ELF-1 (cell line): ENCODE results near the gene ITK.

Experiments used
- DNase-seq: peaks from one replicate; pipeline ENCODE4 v3.0.0-alpha.2; 2016; ENCODE audit warnings: low read depth, low spot score

ITK gene

DNA sequence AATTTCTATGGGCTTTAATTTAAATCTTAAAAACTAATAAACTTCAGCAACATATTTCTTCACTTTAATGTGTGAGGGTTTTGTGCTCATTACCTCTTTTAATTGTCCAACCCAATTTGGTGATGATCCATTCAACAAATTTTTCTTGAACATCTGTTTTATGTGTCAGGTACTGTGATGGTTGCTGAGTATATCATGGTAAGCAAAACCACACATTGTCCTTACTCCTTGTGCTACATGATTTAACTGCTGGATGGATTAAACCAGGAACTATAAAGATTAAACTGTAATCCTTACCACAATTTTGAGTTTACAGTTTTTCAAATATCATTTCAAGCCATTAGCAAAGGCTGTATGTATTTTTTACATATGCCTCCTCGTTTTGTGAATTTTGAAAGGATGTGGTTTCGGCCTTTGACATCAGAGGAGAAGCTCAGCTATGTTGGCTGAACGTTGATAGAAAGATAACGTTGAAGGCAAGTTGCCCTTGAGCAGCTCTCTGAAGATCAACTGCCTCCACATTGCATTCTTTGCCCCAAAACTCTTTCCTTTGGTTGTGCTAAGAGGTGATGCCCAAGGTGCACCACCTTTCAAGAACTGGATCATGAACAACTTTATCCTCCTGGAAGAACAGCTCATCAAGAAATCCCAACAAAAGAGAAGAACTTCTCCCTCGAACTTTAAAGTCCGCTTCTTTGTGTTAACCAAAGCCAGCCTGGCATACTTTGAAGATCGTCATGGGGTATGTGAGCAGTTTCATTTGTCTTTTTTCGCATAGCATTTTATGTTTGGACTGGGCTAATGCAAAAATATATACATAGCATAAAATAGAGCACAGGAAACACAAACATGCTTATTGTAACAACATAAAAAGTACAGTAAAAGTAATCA, at the start of gene ITK:
ITK (plus strand) TSS at position 467 of the 891 bp plus-strand sequence; CDS start at position 605, 138 bp downstream.
- DNase-seq, result no peak

DNA sequence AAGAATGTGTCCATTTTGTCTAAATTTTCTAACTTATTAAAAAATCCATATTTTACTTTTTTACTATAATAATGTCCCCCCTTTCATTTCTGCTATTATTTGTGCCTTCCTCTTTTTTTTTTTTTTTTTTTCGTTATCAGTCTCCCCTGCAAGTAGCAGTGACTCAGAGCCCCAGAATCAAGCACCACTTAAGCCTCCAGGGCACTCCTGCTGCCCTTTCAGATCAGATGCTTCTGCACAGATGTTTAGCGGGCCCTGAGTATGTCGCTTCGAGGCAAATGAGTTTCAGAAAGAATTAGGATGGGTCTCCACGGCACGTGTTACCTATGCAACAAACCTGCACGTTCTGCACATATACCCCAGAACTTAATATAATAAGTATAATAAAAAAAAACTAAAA, 49.7 kb upstream of the ITK start:
- peak; percentile 62 for DNase-seq

DNA sequence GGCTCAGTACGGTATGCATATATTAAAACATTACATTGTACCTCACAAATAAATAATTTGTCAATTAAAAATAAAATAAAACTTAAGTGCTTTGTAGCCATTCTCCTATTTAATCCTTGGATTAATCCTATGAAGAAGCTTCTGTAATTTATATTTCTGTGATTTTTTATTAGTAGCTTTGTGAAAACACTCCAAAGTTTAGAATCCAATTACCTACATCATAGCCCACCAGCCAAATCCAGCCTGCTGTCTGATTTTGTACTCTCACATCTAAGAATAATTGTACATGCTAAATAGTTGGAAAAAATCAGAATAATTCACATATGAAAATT, 48.4 kb upstream of the ITK start:
- DNase-seq, result no peak

DNA sequence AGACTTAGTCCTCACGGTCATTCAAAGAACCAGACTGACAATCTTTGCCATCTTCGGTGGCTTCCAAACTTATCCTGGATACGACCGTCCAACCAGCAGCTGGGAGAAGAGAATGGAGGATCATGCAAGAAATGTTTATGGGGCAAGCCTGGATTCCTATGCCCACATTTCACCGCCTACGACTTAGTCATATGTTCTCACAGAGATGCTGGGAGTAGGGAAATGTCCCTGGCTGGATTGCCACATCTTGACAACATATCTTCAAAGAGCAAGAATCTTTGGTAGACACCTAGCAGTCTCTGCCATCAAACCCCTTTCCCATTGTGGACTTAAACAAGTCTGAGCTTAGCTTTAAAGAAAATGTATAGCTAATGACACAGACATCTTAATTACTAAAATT, 42.9 kb upstream of the ITK start:
- no peak for DNase-seq

DNA sequence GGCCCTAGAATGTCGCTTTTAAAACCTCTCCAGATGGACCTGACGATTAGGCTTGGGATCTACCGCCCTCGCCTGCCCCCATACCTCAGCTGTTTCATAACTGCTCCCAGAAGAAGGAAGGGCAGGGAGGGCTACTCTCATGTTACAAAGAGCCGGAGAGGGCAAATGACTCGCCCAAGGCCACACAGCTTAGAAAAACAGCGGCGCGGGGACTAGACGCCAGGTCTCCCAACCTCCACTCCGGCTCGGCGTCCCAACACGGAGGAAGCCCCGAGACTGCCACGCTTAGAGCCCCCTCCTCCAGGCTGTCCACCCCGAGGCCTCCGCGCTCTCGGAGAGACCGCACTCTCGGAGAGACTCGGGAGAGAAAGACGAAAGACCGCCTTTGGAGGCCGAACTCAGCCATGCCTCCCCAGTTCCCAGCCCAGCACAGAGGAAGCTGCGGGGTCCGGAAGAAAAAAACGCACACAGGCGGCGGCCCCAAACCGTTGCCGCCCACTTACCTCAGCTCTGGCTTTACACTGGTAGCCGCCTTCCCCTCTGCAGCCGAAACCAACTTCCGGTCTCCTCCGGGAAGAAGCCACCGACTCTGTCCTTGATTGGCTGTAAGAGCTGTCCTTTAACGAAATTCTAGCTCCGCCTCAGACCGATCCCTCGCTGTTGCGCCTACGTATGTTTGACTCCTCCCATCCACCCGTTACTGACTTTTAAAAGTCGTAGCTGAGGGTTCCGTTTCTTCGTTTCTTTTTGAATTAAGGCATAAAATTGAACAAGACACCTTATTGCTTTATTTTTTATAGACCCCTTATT, 38.1 kb upstream of the ITK start, which contains the start of gene MED7:
MED7 (minus strand) TSS at position 549 of the 810 bp plus-strand sequence. CDS start 3,434 bp downstream, outside the sequence.
- DNase-seq, result peak; percentile 98

DNA sequence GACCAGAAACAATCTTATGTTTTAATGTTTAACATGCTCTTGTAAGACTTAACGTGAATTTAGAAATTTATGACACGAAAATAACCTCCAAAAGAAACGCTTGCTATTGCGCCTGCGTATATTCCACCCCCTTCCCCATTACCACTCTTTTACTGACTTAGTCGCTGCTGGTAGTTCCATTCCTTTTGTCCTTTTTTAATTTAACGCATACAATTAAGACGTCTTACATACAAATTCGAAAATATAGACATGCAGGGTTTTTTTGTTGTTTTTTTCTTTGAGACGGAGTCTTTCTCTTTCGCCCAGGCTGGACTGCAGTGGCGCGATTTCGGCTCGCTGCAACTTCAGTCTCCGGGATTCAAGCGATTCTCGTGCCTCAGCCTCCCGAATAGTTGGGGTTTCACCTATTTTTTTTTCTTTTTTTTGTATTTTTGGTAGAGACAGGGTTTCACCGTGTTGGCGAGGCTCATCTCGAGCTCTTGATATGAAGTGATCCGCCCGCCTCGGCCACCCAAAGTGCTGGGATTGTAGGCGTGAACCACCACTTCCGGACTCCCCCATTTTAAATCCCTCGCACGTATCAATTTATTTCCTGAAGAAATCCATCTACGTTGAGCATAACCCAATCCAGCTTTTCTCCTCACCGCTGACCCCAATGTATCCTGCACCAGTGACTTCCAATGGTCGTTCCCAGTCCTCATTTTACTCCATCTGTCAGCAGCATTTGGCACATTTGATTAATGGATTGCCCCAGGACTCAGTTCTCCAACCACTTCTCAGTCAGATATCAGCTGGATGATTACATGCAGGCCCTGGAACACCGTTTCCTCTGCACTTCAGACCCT, 37.3 kb upstream of the ITK start:
- DNase-seq, result peak; percentile 59

DNA sequence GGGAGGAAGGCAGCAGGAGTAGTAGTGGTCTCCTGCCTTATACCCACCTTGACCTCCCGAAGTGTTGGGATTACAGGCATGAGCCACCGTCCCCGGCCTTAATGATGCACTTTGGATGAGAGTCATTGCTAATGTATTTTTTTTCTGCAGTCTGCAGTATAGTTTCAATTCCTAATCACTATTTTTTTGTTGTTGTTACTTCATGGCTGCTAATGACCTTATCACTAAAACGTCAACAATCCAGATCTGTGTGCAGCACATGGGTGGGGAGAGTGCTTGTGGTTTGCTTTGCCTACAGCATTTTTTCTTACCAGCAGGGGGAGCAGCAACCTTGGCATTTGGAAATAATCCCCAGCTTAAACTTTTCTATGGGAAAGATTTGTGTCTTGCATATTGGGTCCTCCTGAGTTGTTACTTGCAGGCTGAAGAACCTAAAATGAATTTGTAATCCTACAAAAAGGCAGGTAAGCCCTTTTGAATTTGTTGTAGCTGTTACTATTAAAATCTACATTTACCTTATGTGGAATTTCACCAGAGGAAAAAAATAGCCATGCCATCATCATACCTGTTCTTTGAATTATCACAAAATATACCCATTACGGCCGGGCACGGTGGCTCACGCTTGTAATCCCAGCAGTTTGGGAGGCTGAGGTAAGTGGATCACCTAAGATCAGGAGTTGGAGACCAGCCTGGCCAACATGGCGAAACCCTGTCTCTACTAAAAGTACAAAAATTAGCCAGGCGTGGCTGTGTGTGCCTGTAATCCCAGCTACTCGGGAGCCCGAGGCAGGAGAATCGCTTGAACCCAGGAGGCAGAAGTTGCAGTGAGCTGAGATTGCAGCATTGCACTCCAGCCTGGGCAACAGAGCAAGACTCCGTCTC, 31.7 kb upstream of the ITK start:
- peak; percentile 71 for DNase-seq

DNA sequence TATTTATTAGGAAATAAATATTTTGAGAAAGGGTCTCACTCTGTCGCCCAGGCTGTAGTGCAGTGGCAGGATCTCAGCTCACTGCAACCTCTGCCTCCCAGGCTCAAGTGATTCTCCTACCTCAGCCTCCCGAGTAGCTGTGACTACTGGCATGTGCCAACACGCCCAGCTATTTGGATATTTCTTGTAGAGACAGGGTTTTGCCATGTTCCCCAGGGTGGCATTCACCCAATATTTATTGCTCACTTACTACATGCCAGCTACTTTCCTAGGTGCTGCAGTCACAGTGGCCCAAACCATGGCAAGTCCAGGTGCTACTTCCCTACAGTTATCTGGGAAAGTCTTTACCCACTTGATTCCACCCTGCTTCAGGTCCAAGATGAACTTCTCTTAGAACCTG, 29.6 kb upstream of the ITK start:
- no peak for DNase-seq

DNA sequence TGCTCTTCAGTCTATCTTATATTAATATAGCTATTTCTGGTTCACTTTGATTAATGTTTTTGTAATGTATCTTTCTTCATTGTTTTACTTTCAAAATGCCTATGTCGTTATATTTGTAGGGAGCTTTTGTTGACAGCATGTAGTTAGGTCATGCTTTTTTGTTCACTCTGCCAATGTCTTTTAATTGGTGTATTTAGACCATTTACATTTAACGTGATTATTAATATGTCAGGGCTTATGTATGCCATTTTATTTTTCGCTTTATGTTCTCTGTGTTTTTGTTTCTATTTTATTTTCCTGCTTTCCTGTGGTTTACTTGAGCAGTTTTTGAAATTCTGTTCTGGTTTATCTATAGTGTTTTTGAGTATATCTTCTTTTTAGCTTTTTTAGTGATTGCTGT, 25.3 kb upstream of the ITK start:
- no peak for DNase-seq

DNA sequence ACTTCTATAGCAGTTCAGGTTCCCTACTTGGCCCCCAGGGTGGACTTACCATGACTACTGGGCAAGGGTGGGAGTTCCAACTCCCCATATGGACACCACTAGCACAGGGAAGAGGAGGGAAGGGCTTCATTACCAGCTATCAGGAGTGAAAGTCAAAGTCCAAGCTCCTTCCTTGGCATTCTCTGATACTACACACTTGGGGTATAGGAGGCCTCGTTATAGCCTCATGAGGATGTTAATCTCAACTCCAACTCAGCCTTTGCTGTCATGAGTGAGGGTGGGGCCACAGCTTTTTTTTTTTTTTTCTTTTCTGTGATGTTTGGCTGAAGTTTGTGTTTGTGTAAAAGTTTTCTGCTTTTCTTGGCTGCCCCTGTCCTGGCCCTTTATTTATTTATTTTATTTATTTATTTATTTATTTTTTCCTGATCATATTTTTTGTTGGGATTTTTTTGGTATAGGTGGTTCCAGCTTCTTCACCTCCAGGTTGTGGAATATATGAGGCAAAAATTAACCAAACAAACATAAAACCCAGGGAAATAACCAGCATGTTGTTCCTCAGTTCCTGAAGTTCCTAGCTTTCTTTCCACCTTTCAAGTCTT, 23.2 kb upstream of the ITK start:
- no peak for DNase-seq

DNA sequence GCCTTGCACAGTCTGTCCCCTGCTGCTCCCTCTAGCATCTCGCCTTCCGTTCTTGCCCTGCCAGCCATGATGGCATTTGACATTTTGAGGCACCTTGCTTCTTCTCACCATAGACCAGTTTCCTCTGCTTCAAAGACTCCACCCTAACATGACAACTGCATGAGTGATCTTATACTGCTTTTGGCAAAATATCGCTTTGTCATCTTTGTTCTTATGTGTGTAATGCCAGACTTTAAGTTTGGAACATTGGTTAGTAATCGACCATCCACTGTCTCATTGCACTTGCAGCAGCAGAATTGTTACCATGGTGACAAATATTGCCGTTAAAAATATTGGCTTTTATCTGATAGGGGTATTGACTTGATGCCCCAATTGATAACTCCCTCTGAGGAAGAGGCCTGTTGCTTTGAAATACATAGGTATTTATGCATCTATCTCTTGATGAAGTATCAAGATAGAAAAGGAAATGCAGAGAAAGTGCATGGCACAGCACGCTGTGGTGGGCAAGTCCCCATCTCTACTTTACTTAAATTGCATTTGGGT, 21.4 kb upstream of the ITK start:
- DNase-seq, result no peak

DNA sequence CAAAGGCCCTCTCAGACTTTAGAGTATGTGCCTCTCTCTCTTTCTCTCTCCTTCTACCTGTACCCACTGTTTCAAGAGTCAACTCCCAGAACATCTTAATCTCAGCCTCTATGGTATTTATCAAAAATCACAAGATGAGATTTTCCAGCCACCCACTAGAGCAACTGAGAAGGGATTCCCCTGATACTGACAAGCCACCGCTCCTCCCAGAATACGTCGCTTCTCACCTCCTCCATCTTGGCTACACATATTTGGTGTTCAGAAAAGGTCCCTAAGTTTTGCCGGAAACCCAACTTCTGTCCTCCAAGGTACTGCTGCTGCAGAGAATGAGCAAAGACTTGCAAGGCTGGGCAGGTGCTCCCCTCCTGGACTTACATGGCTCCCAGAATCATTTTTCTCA, 20.6 kb upstream of the ITK start:
- no peak for DNase-seq

DNA sequence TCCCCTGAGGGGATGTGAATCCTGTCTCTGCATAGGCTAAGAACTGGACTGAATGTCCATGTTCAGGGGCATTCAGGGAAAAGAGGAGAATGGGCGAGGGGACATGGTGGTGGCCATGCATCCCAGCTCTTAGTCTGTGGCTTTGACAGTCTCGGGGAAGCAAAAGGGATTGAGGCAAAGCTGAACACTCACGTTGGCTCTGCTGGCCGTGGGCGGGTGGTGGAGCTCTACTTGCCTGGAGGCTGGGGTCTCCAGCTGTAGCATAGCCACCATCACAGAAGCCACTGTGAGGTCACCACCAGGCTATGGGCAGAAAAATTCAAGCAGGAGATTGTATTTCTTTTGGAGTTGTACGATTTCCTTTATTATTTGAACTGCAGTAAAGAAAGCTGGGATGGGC, 18.6 kb upstream of the ITK start:
- DNase-seq, result no peak

DNA sequence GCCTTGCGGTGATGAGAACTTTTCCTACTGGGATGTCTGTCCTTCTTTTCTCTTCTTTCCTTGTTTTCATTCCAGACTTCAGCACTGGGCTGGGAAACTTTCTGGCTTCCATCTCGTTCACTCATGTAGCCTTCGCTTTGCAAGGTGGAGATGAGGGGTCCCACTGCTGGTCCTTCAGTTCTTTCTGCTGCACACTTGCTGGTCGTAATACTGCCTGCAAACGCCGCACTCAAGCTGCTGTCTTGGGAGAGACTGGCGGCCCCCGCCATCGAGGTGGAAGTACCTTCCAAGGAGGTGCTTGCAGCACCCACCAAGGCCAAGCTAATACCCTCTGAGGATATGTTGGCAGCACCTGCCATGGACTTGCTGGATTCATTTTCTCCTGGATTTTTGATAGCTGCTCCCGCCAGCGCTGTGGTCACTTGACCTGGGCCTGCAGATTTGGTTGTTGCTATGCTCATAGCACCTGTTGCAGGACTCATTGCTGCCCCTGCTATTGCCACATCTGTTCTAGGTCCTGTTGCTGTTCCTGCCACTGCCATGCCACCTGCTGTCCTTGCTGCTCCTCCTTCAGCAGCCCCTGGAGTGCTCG, 17.6 kb upstream of the ITK start:
- no peak for DNase-seq

DNA sequence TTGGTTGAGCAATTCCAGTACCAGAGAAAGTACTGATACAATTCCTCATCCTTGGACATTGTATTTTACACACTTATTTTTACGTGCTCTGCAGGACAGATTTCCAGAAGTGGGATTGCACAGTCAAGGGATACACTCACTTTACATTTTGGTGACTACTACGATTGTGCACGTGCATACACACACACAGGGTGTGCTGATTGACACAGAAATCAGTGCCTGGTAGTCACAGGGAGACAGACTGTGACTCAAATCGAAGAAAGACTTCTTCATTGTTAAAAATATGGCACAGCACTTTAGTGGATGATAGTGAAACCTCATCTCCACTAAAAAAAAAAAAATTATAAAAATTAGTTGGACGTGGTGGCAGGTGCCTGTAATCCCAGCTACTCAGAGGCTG, 16.1 kb upstream of the ITK start:
- no peak for DNase-seq

DNA sequence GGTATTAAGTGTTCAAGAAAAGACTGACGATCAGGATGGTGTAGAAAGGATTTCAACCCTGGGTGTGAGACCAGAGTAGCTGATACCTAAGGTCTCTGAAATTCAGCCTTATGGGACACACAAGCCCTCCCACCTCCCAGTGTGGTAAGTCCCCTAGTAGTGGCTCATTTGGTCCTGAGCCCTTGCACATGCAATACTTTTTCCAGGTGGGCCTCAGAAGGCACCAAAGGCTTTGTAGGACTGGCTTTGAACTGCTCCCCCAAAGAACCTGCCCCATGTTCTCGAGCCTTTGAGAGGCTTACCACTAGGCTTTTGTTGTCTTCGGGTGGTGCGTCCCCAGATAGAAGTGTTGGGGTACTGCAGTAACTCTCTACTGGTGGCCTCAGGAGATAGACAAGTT, 15.4 kb upstream of the ITK start:
- DNase-seq, result no peak

DNA sequence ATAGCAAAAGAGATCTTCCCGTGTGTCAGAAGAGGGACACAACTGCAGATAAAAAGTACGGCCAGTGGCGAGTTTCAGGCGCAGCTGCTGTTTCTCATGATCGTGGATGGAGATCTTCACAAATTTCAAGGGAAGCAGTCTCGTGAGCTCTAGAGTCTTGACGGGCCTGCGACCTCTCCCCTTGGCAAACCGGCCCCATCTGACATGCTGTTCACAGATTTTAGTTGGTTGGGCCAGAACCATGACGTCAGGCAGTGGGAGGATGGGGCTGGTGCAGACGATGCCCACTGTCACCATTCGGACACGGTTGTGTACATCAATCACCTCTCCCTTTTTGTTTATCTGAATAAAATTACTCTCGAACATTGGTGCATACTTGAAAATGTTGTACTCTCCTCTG, 15.0 kb upstream of the ITK start:
- no peak for DNase-seq

DNA sequence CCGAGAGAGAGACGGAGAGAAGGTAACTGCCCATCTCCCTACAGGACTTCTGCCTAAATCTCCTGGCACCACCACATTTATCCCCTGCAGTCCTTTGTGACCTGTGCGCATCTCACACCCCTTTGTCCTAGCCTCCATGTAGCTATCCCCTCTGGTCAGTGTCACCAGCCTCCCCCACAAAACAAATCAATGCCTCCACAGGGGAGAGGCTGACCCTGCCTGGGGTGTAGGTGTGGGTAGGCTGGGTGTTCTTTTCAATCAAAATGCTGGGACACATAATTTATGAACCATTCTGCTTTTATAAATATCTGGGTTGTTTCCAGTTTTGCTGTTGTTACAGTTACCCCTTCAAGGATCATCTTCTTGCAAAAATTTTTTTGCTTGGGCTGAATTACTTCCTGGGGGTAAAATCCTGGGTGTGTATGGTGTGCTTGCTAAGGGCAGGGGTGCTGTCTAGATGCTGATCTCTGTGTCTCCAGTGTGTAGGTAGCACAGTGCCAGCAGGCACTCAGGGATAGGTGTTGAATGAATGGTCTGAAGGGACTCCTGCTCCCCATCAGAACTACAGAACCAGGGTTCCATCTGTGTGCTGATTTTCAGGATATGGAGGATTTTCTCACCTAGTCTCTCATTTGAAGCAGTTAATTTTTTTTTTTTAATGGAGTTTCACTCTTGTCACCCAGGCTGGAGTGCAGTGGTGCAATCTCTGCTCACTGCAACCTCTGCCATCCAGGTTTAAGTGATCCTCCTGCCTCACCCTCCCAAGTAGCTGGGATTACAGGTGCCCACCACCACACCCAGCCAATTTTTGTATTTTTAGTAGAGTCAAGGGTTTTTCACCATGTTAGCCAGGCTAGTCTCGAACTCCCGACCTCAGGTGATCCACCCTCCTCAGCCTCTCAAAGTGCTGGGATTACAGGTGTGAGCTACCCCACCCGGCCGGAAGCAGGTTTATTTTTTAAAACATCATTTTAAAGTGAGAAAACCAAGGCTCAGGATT, 14.1 kb upstream of the ITK start, which contains the start of gene GARIN3:
GARIN3 (minus strand) TSS at position 51 of the 1,000 bp plus-strand sequence. CDS start 96 bp downstream, outside the sequence.
- no peak for DNase-seq
